Measurements from ENCODE around the gene MCC.
"Not testable (repeated sequence)": the region's sequence is repeated elsewhere in the genome, so short reads cannot be mapped to it uniquely, and the experiment has no call there.

The MCC gene

DNA sequence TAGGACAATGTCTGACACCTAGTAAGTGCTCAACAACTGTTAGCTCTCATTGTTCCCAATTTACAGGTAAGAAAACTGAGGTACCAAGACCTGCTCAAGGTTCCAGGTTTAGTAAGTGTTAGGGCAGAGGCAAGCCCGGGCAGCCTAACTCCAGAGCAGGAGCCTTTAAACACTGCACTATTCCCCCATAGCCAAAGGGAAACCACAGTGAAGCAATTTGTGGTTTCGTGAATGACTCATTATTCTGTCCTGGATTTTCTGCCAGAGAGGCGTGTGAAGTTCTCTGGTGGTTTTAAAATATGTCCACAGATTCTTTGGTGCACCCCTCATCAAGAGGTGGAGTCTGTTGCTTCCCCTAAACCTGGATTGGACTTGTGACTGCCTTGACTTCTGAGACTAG lies 1.0 kb upstream of the MCC start:
- DNase-seq, result no peak

DNA sequence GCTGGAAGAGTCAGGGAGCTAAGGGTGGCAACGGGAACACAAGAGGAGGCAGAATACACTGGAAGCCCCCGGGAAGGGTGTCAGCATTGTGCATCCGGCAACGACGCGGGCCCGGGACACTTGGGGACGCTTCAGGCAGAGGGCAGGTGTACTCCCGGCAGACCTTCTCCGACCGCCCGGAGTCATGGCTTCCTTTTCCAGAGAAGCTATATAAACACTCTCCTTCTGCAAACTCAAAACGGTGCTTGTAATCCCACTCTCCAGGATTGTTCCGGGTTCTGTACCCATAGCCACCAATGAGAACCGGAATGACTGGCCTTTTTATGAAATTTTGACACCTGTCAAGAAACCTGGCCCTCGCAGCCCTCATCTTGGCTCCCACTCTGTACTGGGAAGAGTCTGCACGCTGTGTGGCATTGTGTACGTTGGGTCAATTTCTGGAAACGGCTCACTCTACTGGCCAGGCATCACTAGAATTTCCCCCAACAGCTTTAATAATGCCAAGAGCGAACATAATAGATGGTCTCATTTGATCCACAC lies 462 bp upstream of the MCC start:
- DNase-seq, result no peak

DNA sequence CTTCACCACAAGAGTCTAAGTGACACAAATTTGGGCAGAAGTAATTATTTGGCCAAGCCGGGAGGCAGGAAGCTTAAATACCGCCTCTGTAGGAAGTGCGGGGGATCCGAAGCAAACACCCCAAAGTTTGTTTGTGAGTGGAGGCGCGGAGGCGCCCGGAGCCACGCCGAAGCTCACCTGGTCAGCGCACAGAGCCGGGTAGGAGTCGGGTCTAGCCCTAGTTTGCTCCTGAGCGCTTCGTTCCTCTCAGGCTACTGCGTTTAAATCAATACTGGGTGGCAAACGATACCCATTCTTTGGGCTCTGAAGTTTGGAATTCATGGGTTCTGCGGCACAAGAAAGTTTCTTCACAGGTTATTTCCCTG lies 855 bp downstream of the MCC start:
- DNase-seq, result no peak

DNA sequence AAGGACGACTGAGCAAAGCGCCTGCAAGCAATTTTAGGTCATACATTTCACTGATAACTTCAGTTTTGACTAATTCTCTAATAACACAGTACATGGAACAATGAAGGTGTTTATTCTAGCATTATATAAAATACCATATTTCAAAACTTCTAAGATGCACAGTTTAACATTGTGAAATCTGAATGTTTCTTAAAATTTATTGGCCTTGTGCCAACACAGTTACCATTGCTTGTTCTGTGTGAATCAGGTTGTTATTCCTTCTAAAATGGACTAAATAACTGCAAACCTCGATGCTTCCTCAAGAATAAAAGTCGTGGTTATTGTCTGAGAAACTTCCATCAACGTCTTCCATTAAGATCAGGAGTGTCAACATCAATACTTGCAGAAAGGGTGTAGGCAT lies 8.0 kb downstream of the MCC start:
- DNase-seq, result no peak

DNA sequence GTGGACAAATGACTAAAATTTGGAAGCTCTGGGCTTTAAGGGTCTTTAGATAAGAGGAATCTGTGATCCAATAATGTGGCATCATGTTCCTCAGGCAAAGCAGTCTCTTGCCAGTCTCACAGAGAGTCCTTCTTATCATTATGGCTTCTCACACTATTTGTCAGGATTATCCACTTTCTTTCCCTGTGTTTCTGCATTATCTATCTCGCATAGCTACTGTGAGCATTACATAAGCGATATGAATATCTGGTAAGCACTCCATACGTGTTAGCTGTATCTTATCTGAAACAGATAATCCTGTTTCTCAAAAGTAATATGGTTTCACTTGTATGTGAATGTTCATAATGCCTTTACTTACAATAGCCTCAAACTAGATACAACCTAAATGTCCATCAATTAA lies 9.6 kb downstream of the MCC start:
- DNase-seq, result no peak

DNA sequence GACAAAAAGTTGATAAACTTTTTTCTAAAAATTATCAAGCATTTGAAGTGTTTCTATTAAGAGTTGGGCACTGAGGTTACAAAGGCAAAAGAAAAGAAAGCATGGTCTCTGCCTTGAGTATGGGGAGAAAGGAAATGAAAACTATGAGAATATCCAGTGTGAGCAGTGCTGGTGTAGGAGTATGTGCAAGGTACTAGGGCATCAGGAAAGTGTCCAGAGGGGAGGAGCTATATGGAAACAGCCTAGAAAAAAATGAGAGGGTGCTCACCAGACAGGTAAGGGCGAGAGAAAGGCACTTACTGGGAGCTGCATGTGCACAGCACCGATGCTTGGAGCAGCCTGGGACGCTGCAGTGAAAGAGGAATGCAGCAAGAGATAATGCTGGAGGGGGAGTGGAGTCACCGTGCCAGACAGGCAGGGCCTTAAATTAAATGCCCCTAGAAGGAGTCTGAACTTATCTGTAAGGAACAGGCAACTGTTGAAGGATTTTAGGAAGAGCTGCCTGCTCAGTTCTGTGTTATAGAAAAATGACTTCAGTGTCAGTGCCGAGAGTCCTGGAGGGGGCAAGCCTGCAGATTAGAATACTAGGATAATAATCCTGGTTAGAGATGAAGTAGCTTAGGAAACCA lies 14.0 kb downstream of the MCC start:
- DNase-seq, result no peak

DNA sequence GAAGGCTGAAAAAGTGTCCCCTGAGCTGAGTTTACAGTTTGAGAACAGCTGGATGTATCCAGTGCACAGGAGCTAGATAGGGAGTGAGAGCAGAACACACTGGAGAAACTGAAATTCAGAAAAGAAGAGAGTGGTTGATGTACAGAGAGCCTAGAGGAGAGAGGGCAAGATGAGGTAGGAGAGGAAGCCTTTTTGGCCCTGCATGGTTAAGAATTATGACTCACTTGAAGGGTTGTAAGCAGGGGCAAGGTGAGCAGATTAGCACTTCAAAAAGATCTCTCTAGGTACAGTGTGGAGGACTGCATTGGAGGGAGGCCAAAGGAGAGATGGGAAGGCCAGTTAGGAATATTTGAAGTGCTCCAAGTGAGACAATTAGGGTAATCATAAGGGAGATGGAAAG lies 25.2 kb downstream of the MCC start:
- DNase-seq, result no peak

DNA sequence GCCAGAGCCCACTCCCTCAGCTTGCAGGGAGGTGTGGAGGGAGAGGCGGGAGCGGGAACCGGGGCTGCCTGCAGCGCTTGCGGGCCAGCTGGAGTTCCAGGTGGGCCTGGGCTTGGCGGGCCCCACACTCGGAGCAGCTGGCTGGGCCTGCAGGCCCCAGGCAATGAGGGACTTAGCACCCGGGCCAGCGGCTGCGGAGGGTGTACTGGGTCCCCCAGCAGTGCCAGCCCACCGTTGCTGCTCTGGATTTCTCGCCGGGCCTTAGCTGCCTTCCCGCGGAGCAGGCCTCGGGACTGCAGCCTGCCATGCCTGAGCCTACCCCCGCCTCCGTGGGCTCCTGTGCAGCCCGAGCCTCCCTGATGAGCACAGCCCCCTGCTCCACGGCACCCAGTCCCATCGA lies 31.1 kb downstream of the MCC start:
- not testable (repeated sequence) for DNase-seq

DNA sequence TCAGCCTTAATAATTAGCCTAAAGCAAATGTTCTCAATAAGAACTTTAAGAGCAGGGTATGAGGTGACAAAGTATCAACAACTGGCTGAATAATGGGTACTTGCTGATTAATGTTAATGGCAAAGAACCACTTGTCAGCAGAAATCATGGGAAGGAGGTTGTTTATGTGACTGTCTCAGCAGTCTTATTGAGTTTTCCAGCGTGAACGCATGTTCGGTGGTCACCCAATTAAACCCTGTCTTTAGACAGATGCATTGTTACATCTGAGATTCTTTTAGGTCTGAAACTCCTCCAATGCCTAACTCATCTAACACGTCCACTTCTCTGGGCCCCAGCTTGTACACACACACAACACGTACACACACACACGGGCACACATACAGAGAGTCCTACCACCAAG lies 35.3 kb downstream of the MCC start:
- peak; percentile 43 for DNase-seq

DNA sequence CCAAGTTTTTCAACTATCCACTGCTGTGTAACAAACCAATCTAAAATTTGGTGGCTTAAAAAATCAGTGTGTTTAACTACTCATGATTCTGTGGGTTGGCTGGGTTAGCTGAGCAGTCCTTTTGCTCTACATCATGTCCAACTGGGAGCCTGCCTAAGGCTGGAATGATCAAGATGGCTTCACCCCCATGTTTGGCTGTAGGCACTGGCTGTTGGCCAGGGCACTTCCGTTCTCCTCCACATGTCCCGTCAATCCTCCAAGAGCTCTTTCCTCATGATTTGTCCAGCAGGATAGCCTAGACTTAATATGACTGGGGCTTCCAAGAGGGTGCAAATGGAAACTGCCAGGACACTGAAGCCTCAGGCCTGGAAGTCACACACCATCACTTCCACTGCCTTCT lies 36.5 kb downstream of the MCC start:
- DNase-seq, result no peak

DNA sequence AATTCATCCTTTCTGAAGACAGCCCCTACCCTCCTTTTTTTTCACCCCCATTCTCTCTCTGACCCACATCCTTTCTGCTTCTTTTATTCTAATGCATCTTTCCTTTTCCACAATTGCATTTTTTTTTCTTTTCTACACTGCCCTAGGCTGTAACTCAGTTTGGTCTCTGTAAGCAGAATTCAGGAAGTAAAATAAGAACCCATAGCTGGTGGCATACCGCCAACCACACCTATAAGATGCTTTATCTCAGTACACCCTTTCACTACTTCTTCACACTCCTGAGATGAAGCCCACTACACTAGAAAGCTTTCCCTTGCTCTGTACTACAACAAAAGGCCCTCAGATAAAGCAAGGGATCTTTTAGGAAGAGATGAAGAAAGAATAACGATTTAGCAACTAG lies 37.3 kb downstream of the MCC start:
- DNase-seq, result no peak

DNA sequence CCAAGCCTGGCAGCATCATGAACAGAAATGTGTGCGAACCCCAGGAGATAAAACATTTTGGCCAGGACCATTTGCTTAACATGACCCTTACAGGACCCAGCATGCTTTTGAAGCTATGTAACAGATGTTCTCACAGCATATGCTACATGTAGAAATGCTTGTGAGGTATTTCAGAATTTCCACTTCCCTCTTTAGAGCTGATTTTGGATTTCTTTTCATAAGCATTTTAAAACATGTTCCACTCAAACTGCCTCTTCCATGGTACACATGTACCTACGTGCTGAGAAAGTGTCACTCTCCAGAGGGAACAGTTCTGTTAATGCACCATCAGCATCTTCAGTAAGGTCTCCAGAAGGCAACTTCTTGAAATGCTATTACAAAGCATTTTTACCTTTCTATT lies 37.8 kb downstream of the MCC start:
- DNase-seq, result no peak

DNA sequence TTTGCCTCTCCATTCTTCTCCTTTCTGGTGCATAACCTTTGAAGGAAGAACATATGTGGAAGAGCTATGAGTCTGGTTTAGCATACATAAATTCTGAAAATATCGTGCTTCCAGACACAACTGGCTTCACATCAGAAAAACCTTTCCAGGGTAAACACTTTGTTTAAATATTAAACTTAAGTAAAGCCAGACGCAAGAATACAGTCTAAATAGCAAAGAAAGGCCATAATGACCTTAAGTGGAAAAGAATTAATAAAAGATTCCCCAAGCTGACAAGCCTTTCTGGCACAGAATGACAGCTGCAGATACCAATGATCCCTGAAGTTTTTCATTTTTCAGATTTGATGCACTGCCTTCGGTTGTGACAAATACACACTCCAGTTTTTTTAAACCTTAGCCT lies 40.0 kb downstream of the MCC start:
- DNase-seq, result no peak

DNA sequence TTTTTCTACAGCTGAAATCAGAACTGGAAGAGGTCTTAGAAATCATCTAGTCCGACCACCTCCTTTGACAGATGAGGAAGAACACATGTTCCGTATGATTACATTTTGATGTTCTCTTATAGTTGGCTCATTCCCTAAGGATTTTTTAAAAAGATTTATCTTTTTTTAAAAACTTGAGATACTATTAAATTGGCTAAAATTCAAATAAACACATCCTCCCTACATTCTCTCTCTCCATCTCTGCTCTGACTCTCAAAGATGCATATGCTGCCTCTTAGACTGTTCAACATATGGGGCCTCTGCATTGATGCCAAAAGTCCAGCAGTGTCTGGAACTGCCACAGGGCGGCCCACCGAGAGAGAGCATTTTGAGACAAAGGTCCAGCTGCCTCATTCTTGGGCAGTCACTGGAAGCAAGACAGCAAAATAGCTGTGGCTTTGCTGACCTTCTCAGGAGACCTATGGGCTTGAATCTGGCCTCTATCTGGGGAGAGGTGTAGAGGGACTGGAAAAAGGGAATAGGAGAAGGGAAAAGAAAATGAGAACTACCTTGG lies 40.7 kb downstream of the MCC start:
- DNase-seq, result no peak

DNA sequence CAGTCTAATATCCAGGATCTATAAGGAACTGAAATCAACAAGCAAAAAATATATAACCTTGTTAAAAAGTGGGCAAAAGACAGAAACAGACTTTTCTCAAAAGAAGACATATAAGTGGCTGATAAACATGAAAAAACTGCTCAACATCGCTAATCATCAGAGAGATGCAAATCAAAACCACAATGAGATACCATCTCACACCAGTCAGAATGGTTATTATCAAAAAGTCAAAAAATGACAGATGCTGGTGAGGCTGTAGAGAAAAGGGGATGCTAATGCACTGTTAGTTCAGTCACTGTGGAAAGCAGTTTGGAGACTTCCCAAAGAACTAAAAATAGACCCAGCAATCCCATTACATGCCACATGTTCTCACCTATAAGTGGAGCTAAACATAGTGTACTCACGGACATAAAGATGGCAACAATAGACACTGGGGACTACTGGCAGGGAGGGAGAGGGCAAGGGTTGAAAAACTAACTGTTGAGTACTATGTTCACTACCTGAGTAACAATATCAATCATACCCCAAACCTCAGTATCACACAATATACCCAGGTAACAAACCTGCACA lies 41.8 kb downstream of the MCC start:
- no peak for DNase-seq

DNA sequence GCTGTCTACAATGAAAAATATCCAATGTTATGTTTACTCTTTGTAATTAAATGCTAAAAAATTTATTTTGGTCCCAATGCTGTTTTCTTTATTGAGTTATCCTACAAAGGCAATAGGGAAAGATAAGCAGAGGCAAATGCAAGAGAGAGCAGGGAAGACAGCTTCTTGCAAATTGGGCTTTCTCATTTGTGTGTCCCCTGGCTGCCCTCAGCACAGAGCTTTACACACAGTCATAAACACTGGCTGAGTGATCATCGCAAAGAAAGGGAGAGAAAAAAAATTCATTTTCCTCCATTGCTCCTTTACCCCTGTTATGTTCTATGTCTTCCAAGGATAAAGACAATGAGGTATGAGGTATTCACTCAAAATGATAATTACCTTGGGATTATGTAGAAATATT lies 51.1 kb downstream of the MCC start:
- DNase-seq, result no peak

DNA sequence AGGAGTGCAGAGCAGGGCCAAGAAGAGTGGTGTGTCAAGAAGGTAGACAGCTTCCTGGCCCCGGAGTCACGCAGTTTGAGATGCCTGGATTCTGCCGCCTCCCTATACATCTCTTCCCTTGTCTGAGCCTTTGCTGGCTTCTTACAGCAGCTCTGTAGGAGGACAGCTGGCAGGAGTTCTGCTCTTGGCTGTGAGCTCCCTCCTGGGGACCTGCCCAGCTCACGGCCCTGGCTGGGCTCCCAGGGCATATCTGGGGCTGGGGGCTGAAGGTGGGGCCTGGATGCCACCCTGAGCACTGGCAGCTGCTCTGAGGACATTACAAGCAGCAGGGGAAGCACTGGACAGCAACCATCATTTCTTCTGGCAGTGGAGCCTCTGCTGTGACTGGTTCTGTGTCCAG lies 52.7 kb downstream of the MCC start:
- DNase-seq, result no peak

DNA sequence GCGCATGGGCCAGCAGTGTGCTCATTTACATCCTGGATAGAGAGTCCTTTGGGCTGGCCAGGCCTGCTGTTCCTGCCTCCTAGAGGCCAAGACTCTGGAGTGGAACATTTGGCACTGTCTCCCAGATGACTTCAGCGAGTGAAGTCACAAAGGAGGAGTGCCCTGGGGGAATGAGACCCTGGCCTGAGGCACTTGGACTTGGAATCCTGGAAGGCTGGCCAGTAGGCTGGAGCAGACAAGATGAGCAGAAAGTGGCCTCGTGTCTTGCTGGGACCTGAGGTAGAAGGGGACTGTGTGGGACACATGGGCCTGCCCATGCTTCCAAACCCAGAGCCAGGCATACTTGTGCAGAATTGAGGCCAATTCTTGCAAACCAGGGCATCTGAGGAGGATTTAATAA lies 53.4 kb downstream of the MCC start, which contains the start of gene TSSK1B:
Gene TSSK1B, minus strand, starts transcription at position 101 of the 400 bp plus-strand sequence. CDS start 150 bp downstream, outside the sequence.
- DNase-seq, result no peak

DNA sequence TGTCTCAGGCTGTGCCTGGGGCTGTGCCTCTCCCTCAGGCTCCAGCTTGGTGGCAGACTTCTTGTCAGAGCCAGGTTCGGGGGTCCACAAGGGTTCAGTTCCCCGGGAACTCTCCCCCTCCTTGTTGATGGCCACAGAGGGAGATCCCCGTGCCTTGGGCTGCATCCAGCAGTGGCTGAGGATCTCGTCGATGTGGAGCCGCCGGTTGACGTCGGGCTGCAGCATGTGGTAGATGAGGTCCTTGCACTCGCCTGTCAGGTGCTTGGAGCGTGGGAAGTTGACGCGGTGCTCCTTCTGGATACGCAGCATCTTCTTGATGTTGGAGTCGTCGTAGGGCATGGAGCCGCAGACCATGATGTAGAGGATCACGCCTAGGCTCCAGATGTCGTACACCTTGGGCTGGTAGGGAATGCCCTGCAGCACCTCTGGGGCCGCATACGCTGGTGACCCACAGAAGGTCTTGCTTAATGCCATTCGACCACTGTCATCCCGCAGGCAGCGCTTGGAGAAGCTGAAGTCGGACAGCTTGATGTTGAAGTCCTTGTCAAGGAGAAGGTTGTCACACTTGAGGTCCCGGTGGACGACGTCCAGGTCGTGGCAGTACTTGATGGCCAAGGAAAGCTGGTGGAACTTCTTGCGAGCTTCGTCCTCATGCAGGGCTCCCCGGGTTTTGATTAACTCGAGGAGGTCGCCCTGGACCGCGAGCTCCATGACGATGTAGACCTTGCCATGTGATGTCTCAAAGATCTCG lies 54.2 kb downstream of the MCC start:
- DNase-seq, result no peak

DNA sequence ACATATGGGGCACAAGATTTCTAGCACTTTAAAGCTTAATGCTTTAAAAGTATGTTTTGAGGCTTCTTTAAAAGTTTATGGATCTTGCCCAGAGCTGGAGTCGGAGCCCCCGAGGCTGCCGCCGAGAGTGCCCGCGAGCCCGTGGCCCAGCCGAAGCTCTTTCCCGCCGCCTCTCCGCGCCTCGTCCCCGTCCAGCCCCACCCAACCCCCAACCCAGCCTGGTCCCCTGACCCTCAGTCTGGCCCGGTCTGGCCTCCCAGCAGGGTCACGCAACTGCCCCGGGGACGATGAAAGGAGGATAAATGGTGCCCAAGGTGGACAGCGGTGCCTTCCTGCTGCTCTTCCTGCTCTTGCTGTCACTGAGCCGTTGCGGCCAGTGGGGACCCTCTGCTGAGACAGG lies 55.2 kb downstream of the MCC start:
- no peak for DNase-seq

DNA sequence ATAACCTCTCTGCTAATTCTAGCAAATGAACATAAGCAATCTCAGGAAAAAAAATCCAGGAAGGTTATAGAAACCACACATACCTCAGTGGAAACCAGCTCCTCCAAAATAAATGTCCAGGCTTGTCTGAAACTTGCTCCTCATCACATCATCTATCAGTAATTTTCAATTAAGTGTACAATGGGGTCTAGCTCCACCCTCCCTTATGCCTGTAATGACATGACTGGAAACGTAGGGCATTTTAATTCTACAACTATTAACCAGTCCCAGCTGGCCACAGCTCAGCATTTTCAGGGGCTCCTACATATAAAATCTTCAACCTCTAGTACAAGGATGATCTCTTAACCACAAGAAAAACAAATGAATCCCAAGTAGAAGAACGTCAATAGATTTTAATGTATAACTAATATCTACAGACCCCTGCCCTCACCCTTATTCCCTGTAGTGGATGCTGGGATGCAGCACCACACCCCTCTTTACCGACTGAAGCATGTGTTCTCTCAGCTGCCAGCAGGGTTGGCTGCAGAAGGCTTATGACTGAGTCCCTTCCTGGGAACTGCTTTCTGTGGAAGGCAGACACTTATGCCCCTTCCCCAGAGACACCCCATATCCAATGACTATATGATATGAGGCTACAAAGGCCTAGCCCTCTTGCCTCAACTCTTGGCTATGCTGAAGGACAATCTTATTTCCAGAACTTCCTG lies 60.2 kb downstream of the MCC start:
- no peak for DNase-seq

DNA sequence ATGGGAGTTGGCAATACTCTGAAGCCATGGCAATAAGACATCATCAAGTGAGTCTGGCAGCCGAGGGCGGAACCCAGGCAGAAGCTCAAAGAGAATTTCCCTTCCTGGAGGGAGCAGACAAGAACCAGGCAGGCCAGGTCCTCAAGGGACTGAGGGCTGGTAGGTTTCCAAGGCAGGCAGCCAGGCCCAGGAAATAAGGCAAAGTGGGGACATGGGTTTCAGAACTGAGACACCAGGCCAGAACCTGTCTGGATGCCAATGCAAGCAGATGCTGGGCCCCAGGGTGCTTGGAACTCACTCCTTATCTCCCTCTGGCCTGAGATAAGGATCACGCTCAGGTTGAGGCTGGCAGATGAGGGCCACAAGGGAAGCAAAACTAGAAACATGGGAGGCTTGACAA lies 62.3 kb downstream of the MCC start:
- no peak for DNase-seq

DNA sequence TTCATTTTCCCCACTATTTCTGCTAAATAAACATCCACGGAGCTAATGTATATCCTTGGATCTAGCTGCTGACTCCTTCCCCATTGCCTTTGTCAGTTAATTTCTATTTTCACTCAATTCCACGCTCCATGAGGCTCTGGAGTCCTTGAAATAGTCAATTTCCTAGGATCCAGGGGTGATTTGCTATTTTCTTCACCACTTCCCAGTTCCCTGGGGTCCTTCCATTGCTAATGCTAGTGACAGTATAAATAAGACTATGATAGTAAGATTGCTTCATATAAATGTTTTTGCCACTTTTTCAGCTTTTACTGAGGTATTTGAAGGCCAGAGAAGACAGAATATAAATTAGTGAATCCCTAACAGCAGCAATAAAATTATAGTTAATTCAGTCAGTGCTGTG lies 66.6 kb downstream of the MCC start:
- no peak for DNase-seq

Data from NCI-H1417 treated with DMSO at 0.1 percent for 48 hours (cell line).